ENCODE results near the gene NRXN3. TPM values are rescaled to one million over a fixed set of nuclear protein-coding genes. Genes with fewer than 3 reads are reported as not detected.

NRXN3 gene
- total RNA-seq, 1 donor from 2014 or later: 4.8 TPM

- DNase-seq (ENCODE audit: extremely low read depth, low read depth, low spot score): no peak
Observed at GRCh38 chr14:79476552-79476951, 1306.4 kb downstream of the NRXN3 start.

GRCh38 chr14:79480212-79480611, 1310.0 kb downstream of the NRXN3 start:
- DNase-seq (ENCODE audit: extremely low read depth, low read depth, low spot score): no peak

GRCh38 chr14:79482825-79483224, 1312.7 kb downstream of the NRXN3 start:
- no peak for DNase-seq (ENCODE audit: extremely low read depth, low read depth, low spot score)

GRCh38 chr14:79483477-79484388, 1313.6 kb downstream of the NRXN3 start:
- DNase-seq (ENCODE audit: extremely low read depth, low read depth, low spot score): no peak

- no peak for DNase-seq (ENCODE audit: extremely low read depth, low read depth, low spot score)
Observed at GRCh38 chr14:79487632-79488031, 1317.5 kb downstream of the NRXN3 start.

- no peak for DNase-seq (ENCODE audit: extremely low read depth, low read depth, low spot score)
Observed at GRCh38 chr14:79491161-79491560, 1321.0 kb downstream of the NRXN3 start.

GRCh38 chr14:79493081-79493645, 1323.0 kb downstream of the NRXN3 start:
- no peak for DNase-seq (ENCODE audit: extremely low read depth, low read depth, low spot score)

- DNase-seq (ENCODE audit: extremely low read depth, low read depth, low spot score): no peak
Observed at GRCh38 chr14:79496701-79497100, 1326.5 kb downstream of the NRXN3 start.

GRCh38 chr14:79500489-79500888, 1330.3 kb downstream of the NRXN3 start:
- no peak for DNase-seq (ENCODE audit: extremely low read depth, low read depth, low spot score)

GRCh38 chr14:79502136-79502750, 1332.1 kb downstream of the NRXN3 start:
- no peak for DNase-seq (ENCODE audit: extremely low read depth, low read depth, low spot score)

- DNase-seq (ENCODE audit: extremely low read depth, low read depth, low spot score): no peak
Observed at GRCh38 chr14:79502751-79503148, 1332.6 kb downstream of the NRXN3 start.

GRCh38 chr14:79510659-79511058, 1340.5 kb downstream of the NRXN3 start:
- no peak for DNase-seq (ENCODE audit: extremely low read depth, low read depth, low spot score)

GRCh38 chr14:79511146-79511545, 1341.0 kb downstream of the NRXN3 start:
- DNase-seq (ENCODE audit: extremely low read depth, low read depth, low spot score): no peak

- no peak for DNase-seq (ENCODE audit: extremely low read depth, low read depth, low spot score)
Observed at GRCh38 chr14:79513446-79513845, 1343.3 kb downstream of the NRXN3 start.

- no peak for DNase-seq (ENCODE audit: extremely low read depth, low read depth, low spot score)
Observed at GRCh38 chr14:79514700-79515099, 1344.5 kb downstream of the NRXN3 start.

- DNase-seq (ENCODE audit: extremely low read depth, low read depth, low spot score): no peak
Observed at GRCh38 chr14:79515158-79515557, 1345.0 kb downstream of the NRXN3 start.

- DNase-seq (ENCODE audit: extremely low read depth, low read depth, low spot score): no peak
Observed at GRCh38 chr14:79516009-79516408, 1345.8 kb downstream of the NRXN3 start.

- DNase-seq (ENCODE audit: extremely low read depth, low read depth, low spot score): no peak
Observed at GRCh38 chr14:79525416-79525815, 1355.2 kb downstream of the NRXN3 start.

- DNase-seq (ENCODE audit: extremely low read depth, low read depth, low spot score): no peak
Observed at GRCh38 chr14:79528828-79529416, 1358.7 kb downstream of the NRXN3 start.

GRCh38 chr14:79530555-79530954, 1360.4 kb downstream of the NRXN3 start:
- DNase-seq (ENCODE audit: extremely low read depth, low read depth, low spot score): no peak

- no peak for DNase-seq (ENCODE audit: extremely low read depth, low read depth, low spot score)
Observed at GRCh38 chr14:79534703-79535353, 1364.7 kb downstream of the NRXN3 start.

Measured in glomerular endothelial cell (primary cell).